Stimulated activated CD8-positive, alpha-beta memory T cell treated with anti-CD3 and anti-CD28 coated beads, Interleukin-15, amount 100 ng/mL, for 48 hours (primary cell): ENCODE measurements around the gene SERPINB12.

Experiments
- DNase-seq, 2 donors: peaks; one replicate each; pipeline ENCODE4 v3.0.0-alpha.2; 2020; ENCODE audit warnings: low read depth in 2 of 2

Gene SERPINB12

GRCh38 chr18:63596964-63597363 lies 54.8 kb downstream of the SERPINB12 start:
- no peak for DNase-seq

GRCh38 chr18:63603355-63603754 lies 61.2 kb downstream of the SERPINB12 start:
- DNase-seq, result no peak

- no peak for DNase-seq
These were observed 61.6 kb downstream of the SERPINB12 start for GRCh38 chr18:63603772-63604171.

GRCh38 chr18:63604791-63605567 lies 62.8 kb downstream of the SERPINB12 start:
- DNase-seq, result no peak

GRCh38 chr18:63606526-63606925 lies 64.4 kb downstream of the SERPINB12 start:
- DNase-seq, result no peak

GRCh38 chr18:63613420-63613819 lies 71.3 kb downstream of the SERPINB12 start:
- DNase-seq, result no peak

- no peak for DNase-seq
These were observed 75.1 kb downstream of the SERPINB12 start for GRCh38 chr18:63617049-63617914.

GRCh38 chr18:63617915-63618234 lies 75.7 kb downstream of the SERPINB12 start:
- DNase-seq, result no peak
